Effector CD8-positive, alpha-beta T cell (primary cell): Measurements from ENCODE around the gene PANK3.
A peak's percentile ranks its signal among the peaks of the same experiment; 100 is the strongest.
"Not testable (repeated sequence)": the region's sequence is repeated elsewhere in the genome, so short reads cannot be mapped to it uniquely, and the experiment has no call there.

Experiments used
- DNase-seq: peaks from one replicate; lab custom pipeline; 2025; lab: John Stamatoyannopoulos, UW

The PANK3 gene

GRCh38 chr5:168592014-168592368 lies 12.8 kb upstream of the PANK3 start:
- DNase-seq, result no peak

- no peak for DNase-seq
Observed at GRCh38 chr5:168591302-168592013, 12.3 kb upstream of the PANK3 start.

GRCh38 chr5:168590666-168591065 lies 11.5 kb upstream of the PANK3 start:
- no peak for DNase-seq

- DNase-seq, result no peak
Observed at GRCh38 chr5:168587987-168588386, 8.8 kb upstream of the PANK3 start.

- no peak for DNase-seq
Observed at GRCh38 chr5:168585119-168585856, 6.1 kb upstream of the PANK3 start.

- no peak for DNase-seq
Observed at GRCh38 chr5:168583742-168584482, 4.7 kb upstream of the PANK3 start.

- not testable (repeated sequence) for DNase-seq
Observed at GRCh38 chr5:168580814-168581469, 1.8 kb upstream of the PANK3 start.

GRCh38 chr5:168580227-168580508 lies 1.0 kb upstream of the PANK3 start:
- no peak for DNase-seq

- peak; percentile 94 for DNase-seq
Observed at GRCh38 chr5:168579488-168580226, 489 bp upstream of the PANK3 start.

- DNase-seq, result no peak
Observed at GRCh38 chr5:168578006-168578405, 1.2 kb downstream of the PANK3 start.

GRCh38 chr5:168575391-168576372 lies 3.5 kb downstream of the PANK3 start:
- no peak for DNase-seq

- DNase-seq, result not testable (repeated sequence)
Observed at GRCh38 chr5:168574156-168574555, 5.0 kb downstream of the PANK3 start.

GRCh38 chr5:168573663-168574062 lies 5.5 kb downstream of the PANK3 start:
- DNase-seq, result not testable (repeated sequence)

- DNase-seq, result no peak
Observed at GRCh38 chr5:168570490-168571328, 8.5 kb downstream of the PANK3 start.

- no peak for DNase-seq
Observed at GRCh38 chr5:168568738-168569137, 10.4 kb downstream of the PANK3 start.

- DNase-seq, result no peak
Observed at GRCh38 chr5:168563959-168564358, 15.2 kb downstream of the PANK3 start.

GRCh38 chr5:168562279-168562678 lies 16.9 kb downstream of the PANK3 start:
- DNase-seq, result no peak

- no peak for DNase-seq
Observed at GRCh38 chr5:168557389-168557788, 21.8 kb downstream of the PANK3 start.

- DNase-seq, result no peak
Observed at GRCh38 chr5:168553377-168554130, 25.6 kb downstream of the PANK3 start.
